ENCODE data around the gene RPAP3. TPM values are rescaled to one million over a fixed set of nuclear protein-coding genes. Genes with fewer than 3 reads are reported as not detected.

RPAP3 gene
- total RNA-seq, 1 experiment from 2014 or later: 48.9 TPM

- H4K5ac ChIP-seq (ENCODE audit: insufficient read length, low read depth, low read length): no peak overlapping the region
- no peak overlapping the region for H3K4me2 ChIP-seq (ENCODE audit: insufficient read depth, insufficient read length, low read length)
- no peak overlapping the region for H2AK5ac ChIP-seq (ENCODE audit: insufficient read length, low read length)
- peaks cover 6% of the 10 kb centered on the region for H3K23me2 ChIP-seq (ENCODE audit: insufficient read length, low read depth, low read length, poor library complexity, severe bottlenecking)
- H2BK5ac ChIP-seq (ENCODE audit: insufficient read length, low read length): no peak overlapping the region
- no peak overlapping the region for H3K27ac ChIP-seq (ENCODE audit: insufficient read length, low read depth, low read length)
- H3K9ac ChIP-seq (ENCODE audit: extremely low read depth, insufficient read length, low read length): no peak overlapping the region
- H3K14ac ChIP-seq (ENCODE audit: insufficient read depth, low read length): no peak overlapping the region
- no peak overlapping the region for H3K23ac ChIP-seq (ENCODE audit: insufficient read length, low read depth, low read length)
- H3K9me3 Mint-ChIP-seq: no peaks in the 10 kb centered on the region
- no peak for TF ChIP-seq CTCF (conservative IDR thresholded peaks at IDR 0.05)
- no peak overlapping the region for H3K27ac Mint-ChIP-seq
- H3K79me2 ChIP-seq (ENCODE audit: insufficient read depth, low read length): peaks cover 5% of the 10 kb centered on the region; the same call in 1 of the 2 replicates
- H3T11ph ChIP-seq (ENCODE audit: low read length): no peak overlapping the region
- no peak overlapping the region for H3K4ac ChIP-seq (ENCODE audit: low read depth, low read length)
- no peak overlapping the region for H2BK15ac ChIP-seq (ENCODE audit: low read depth, low read length)
- no peak overlapping the region for H2BK12ac ChIP-seq (ENCODE audit: insufficient read length, low read depth, low read length)
- no peak overlapping the region for H2AFZ ChIP-seq (ENCODE audit: low read length)
- H3K27me3 Mint-ChIP-seq (ENCODE audit: low read depth): peaks cover 9% of the 10 kb centered on the region
- peaks cover 0 to 2% (median 0%) of the 10 kb centered on the region in 3 experiments; a peak in 1 of 7 replicates for H3K36me3 Mint-ChIP-seq (ENCODE audit: insufficient read depth in 1 of 3, low read depth in 3 of 3)
- no peaks in the 10 kb centered on the region for H3K79me1 ChIP-seq (ENCODE audit: insufficient read depth, low read depth, low read length, poor library complexity, severe bottlenecking)
- H4K20me1 ChIP-seq (ENCODE audit: control insufficient read depth, insufficient read depth, insufficient read length): no peaks in the 10 kb centered on the region
- no peak overlapping the region for H3K4me3 Mint-ChIP-seq
- H3K56ac ChIP-seq (ENCODE audit: insufficient read length, low read depth, low read length): no peak overlapping the region
- H3K27me3 ChIP-seq (ENCODE audit: insufficient read depth, low read length): no peaks in the 10 kb centered on the region
- no peaks in the 10 kb centered on the region; the same call in 1 of the 2 replicates for H3K4me1 ChIP-seq (ENCODE audit: insufficient read depth, low read length)
- no peak overlapping the region for H2BK20ac ChIP-seq (ENCODE audit: low read depth, low read length, poor library complexity, severe bottlenecking)
- no peaks in the 10 kb centered on the region for H3K9me3 ChIP-seq (ENCODE audit: control insufficient read depth, low read depth, low read length)
- H4K8ac ChIP-seq (replicated peaks; ENCODE audit: insufficient read length, low read depth, low read length): no peak overlapping the region
- no peak overlapping the region for H4K91ac ChIP-seq (ENCODE audit: insufficient read length, low read depth, low read length)
- peaks cover 12 to 14% of the 10 kb centered on the region in 2 experiments for H3K4me1 Mint-ChIP-seq
- no peak for DNase-seq
- WGBS (ENCODE audit: extremely low coverage, insufficient read length, low lambda C conversion rate): no CpG with 5 or more reads among the region's 4 CpGs
- H3K18ac ChIP-seq (ENCODE audit: insufficient read length, low read depth, low read length): no peak overlapping the region
- H2BK120ac ChIP-seq (ENCODE audit: low read depth, low read length, poor library complexity, severe bottlenecking): no peak overlapping the region
Observed at GRCh38 chr12:47709237-47709636, 3.4 kb upstream of the RPAP3 start.

All from H9 (cell line).